ENCODE measurements around the gene SKOR1. TPM values are rescaled to one million over a fixed set of nuclear protein-coding genes. Genes with fewer than 3 reads are reported as not detected.

Gene SKOR1
- total and polyA plus RNA-seq, 2 of the 8 experiments (the other 6 are each of a cell fraction or from before 2014, with no cell fraction given), result 0.03 to 0.11 TPM

GRCh38 chr15:67883234-67883773 is 58.0 kb downstream of the SKOR1 start:
- Histone ChIP-seq H3K23ac (ENCODE audit: insufficient read length) (no peak overlapping the region), H2BK15ac (ENCODE audit: low read length) (no peak overlapping the region), H2BK20ac (ENCODE audit: low read length) (no peak overlapping the region), H3K27ac (ENCODE audit: low read depth, low read length) (no peak overlapping the region), H3K79me2 (ENCODE audit: control insufficient read depth in 1 of 2, insufficient read depth in 2 of 2, low read length in 2 of 2) (no peaks in the 10 kb centered on the region), H4K8ac (ENCODE audit: extremely low read depth, insufficient read depth, low read length) (no peak overlapping the region), H3K23me2 (ENCODE audit: low read depth, low read length) (no peaks in the 10 kb centered on the region; the same call in 1 of the 2 replicates), H3K36me3 (ENCODE audit: control insufficient read depth in 2 of 4, insufficient read depth in 4 of 4, low read length in 3 of 4) (no peaks in the 10 kb centered on the region), H2AFZ (ENCODE audit: low read length) (0 out of 2 replicates have a peak overlapping the region, but pooled peaks have one; percentile 14), H3K4me3 (ENCODE audit: extremely low read depth in 1 of 4, insufficient read depth in 2 of 4, low read depth in 3 of 4, low read length in 4 of 4) (no peak overlapping the region), H2AK5ac (ENCODE audit: low read depth, low read length) (no peak overlapping the region), H4K5ac (ENCODE audit: insufficient read length, low read depth, low read length) (no peak overlapping the region), H2BK120ac (replicated peaks; ENCODE audit: low read depth, low read length) (no peak overlapping the region), H3K14ac (ENCODE audit: insufficient read length) (no peak overlapping the region), H3K4me1 (replicated peaks in 1 of 4; ENCODE audit: control insufficient read depth in 3 of 4, insufficient read depth in 4 of 4, low read length in 3 of 4) (peaks cover 3 to 8% (median 6%) of the 10 kb centered on the region in 4 experiments; a peak in 6 of 7 replicates), H4K20me1 (replicated peaks in 1 of 2; ENCODE audit: control insufficient read depth in 1 of 2, insufficient read depth in 2 of 2, low read length in 2 of 2) (no peaks in the 10 kb centered on the region), H3K9ac (replicated peaks in 1 of 4; ENCODE audit: extremely low read depth in 1 of 4, low read depth in 3 of 4, low read length in 3 of 4) (no peak overlapping the region), H3K79me1 (ENCODE audit: low read depth, low read length) (no peaks in the 10 kb centered on the region), H3K4me2 (ENCODE audit: insufficient read depth in 1 of 2, low read depth in 2 of 2, low read length in 2 of 2) (peak overlapping the region in 1 of 2 experiments; percentile 14; a peak in 2 of 4 replicates), H2BK12ac (ENCODE audit: low read depth, low read length) (no peak overlapping the region), H2BK5ac (ENCODE audit: low read depth, low read length) (no peak overlapping the region), H3K18ac (ENCODE audit: extremely low read depth, low read length) (0 out of 2 replicates have a peak overlapping the region, but pooled peaks have one; percentile 25), H3K56ac (replicated peaks; ENCODE audit: insufficient read length, low read depth, low read length) (no peak overlapping the region), H3K9me3 (ENCODE audit: insufficient read depth in 2 of 2, low read depth in 1 of 2, low read length in 1 of 2) (no peaks in the 10 kb centered on the region), H4K91ac (replicated peaks; ENCODE audit: insufficient read length, low read length) (no peak overlapping the region), H3K27me3 (replicated peaks in 1 of 4; ENCODE audit: control insufficient read depth in 3 of 4, extremely low read depth in 1 of 4, insufficient read depth in 3 of 4, low read length in 3 of 4) (peaks cover 0 to 8% (median 2%) of the 10 kb centered on the region in 4 experiments; a peak in 2 of 7 replicates), H3K4ac (replicated peaks; ENCODE audit: insufficient read length, low read depth, low read length) (no peak overlapping the region)
- POLR2A ChIA-PET (ENCODE audit: partially characterized antibody), result interaction anchor here (0.8 to 2.3 kb wide), 6 partner anchors 9 to 174 kb away, joined by 3 to 10 read pairs (median 5); no protein-coding TSS in a partner anchor
- FAIRE-seq (no peak), DNase-seq (ENCODE audit: low read depth in 1 of 2, low spot score in 2 of 2) (no peak)
- CTCF ChIA-PET (ENCODE audit: partially characterized antibody), result interaction anchor here (1.0 to 1.6 kb wide), 6 partner anchors 20 to 421 kb away, joined by 3 to 8 read pairs (median 4); no protein-coding TSS in a partner anchor
- WGBS, 2 experiments (ENCODE audit: extremely low coverage in 1 of 2, insufficient coverage in 1 of 2, insufficient read length in 1 of 2, insufficient replicate concordance in 2 of 2, low coverage in 1 of 2, low lambda C conversion rate in 2 of 2, missing lambda C conversion rate in 1 of 2), result 77% methylated on average over 10 of the region's 10 CpGs; no CpG with 5 or more reads in 1 of the 2 experiments
- TF ChIP-seq JUN (IDR thresholded peaks at IDR 0.05; ENCODE audit: low read depth, low read length), result no peak
